NCI-H187 (cell line): ENCODE results near the gene EXT2.

Experiments
- DNase-seq, 2 experiments: peaks; one replicate each; lab custom pipeline; 2025; lab: John Stamatoyannopoulos, UW

EXT2 gene

GRCh38 chr11:44095506-44096359, at the start of gene EXT2:
EXT2 (plus strand) TSS chr11:44095678; CDS start chr11:44107713, 12,035 bp downstream.
- DNase-seq, result peak; percentile 66 to 77

- no peak for DNase-seq
Measured at GRCh38 chr11:44046182-44046581, 49.3 kb upstream of the EXT2 start.

- no peak for DNase-seq
Measured at GRCh38 chr11:44047298-44047697, 48.2 kb upstream of the EXT2 start.

- no peak for DNase-seq
Measured at GRCh38 chr11:44047931-44048431, 47.5 kb upstream of the EXT2 start, which contains the start of gene ACCSL. ACCSL (plus strand) TSS chr11:44047981; CDS start chr11:44048037, 56 bp downstream.

GRCh38 chr11:44049832-44050231, 45.6 kb upstream of the EXT2 start:
- no peak for DNase-seq

- no peak for DNase-seq
Measured at GRCh38 chr11:44051171-44051570, 44.3 kb upstream of the EXT2 start.

- DNase-seq, result no peak
Measured at GRCh38 chr11:44057340-44057739, 38.1 kb upstream of the EXT2 start.

- no peak for DNase-seq
Measured at GRCh38 chr11:44058275-44058674, 37.2 kb upstream of the EXT2 start.

GRCh38 chr11:44065161-44065661, 30.3 kb upstream of the EXT2 start:
- DNase-seq, result no peak

- peak; percentile 25 to 43 for DNase-seq
Measured at GRCh38 chr11:44065841-44066731, 29.4 kb upstream of the EXT2 start, which contains the start of gene ACCS. ACCS (plus strand) TSS chr11:44066270; CDS start chr11:44067628, 1,358 bp downstream.

- DNase-seq, result no peak
Measured at GRCh38 chr11:44066732-44067141, 28.7 kb upstream of the EXT2 start.

GRCh38 chr11:44067266-44067665, 28.2 kb upstream of the EXT2 start:
- DNase-seq, result no peak

- no peak for DNase-seq
Measured at GRCh38 chr11:44068180-44068579, 27.3 kb upstream of the EXT2 start.

GRCh38 chr11:44071157-44071556, 24.3 kb upstream of the EXT2 start:
- no peak for DNase-seq

- DNase-seq, result no peak
Measured at GRCh38 chr11:44072757-44073658, 22.5 kb upstream of the EXT2 start.

- DNase-seq, result no peak
Measured at GRCh38 chr11:44078794-44079193, 16.7 kb upstream of the EXT2 start.

- DNase-seq, result no peak
Measured at GRCh38 chr11:44079376-44079775, 16.1 kb upstream of the EXT2 start.

GRCh38 chr11:44080951-44081350, 14.5 kb upstream of the EXT2 start:
- DNase-seq, result no peak

GRCh38 chr11:44082645-44083044, 12.8 kb upstream of the EXT2 start:
- no peak for DNase-seq

- DNase-seq, result no peak
Measured at GRCh38 chr11:44083433-44083832, 12.0 kb upstream of the EXT2 start.

GRCh38 chr11:44083906-44084305, 11.6 kb upstream of the EXT2 start:
- DNase-seq, result no peak
